GM12801 (cell line): ENCODE results near the gene LRRK2.

ENCODE experiments used
- CTCF ChIP-seq: IDR thresholded peaks from one replicate; pipeline ENCODE4 v1.5.1; 2011; ENCODE audit warnings: control low read depth; ENCODE audit not compliant: insufficient read length; ENCODE audit errors: extremely low read depth

The LRRK2 gene

GRCh38 chr12:40312982-40313576 is 88.3 kb downstream of the LRRK2 start:
- no peak for TF ChIP-seq CTCF

GRCh38 chr12:40313928-40314327 is 89.1 kb downstream of the LRRK2 start:
- no peak for TF ChIP-seq CTCF

GRCh38 chr12:40314927-40315326 is 90.1 kb downstream of the LRRK2 start:
- no peak for TF ChIP-seq CTCF

GRCh38 chr12:40315375-40315774 is 90.6 kb downstream of the LRRK2 start:
- TF ChIP-seq CTCF: no peak

- no peak for TF ChIP-seq CTCF
Observed at GRCh38 chr12:40324261-40324660, 99.5 kb downstream of the LRRK2 start.

- no peak for TF ChIP-seq CTCF
Observed at GRCh38 chr12:40325349-40325960, 100.7 kb downstream of the LRRK2 start.

- no peak for TF ChIP-seq CTCF
Observed at GRCh38 chr12:40327535-40327934, 102.7 kb downstream of the LRRK2 start.

- TF ChIP-seq CTCF: no peak
Observed at GRCh38 chr12:40330180-40330579, 105.4 kb downstream of the LRRK2 start.
